SK-N-SH (cell line): ENCODE data around the gene MAGI2. TPM values are rescaled to one million over a fixed set of nuclear protein-coding genes. Genes with fewer than 3 reads are reported as not detected.

ENCODE experiments used
- CTCF ChIA-PET: fragments of 300-600, 350-600 bp; formaldehyde crosslinking; extraction: SDS; loops from one replicate; lab custom pipeline; 2021; lab: Yijun Ruan, JAX
- POLR2A ChIA-PET: fragments of 350-600 bp; sonication (Branson Sonifier 250); formaldehyde crosslinking; extraction: SDS; loops from one replicate; lab custom pipeline; 2020; ENCODE audit warnings: antibody characterized with exemption, inconsistent platforms; lab: Yijun Ruan, JAX
- DNase-seq: peaks from one replicate; pipeline ENCODE4 v3.0.0; 2012
- H2AFZ ChIP-seq: fragments of 200-600 bp; sonication (generic); 2 replicates; pipeline ENCODE4 v1.8.1; 2016; ENCODE audit warnings: antibody characterized with exemption, mild to moderate bottlenecking, low read depth
- H3F3A ChIP-seq: fragments of 200-600 bp; sonication (generic); replicated peaks from 2 replicates; pipeline ENCODE3; 2016; ENCODE audit warnings: antibody characterized with exemption, mild to moderate bottlenecking; ENCODE audit not compliant: insufficient read depth
- H3K27ac ChIP-seq, 2 experiments: fragments of 200-500 bp in 1 of 2; fragments of 200-600 bp in 1 of 2; sonication (Bioruptor generic) in 1 of 2; sonication (generic), shearing (Covaris generic) in 1 of 2; 2 replicates each; pipeline versions ENCODE4 v1.5.1 to v1.6.1; 2014 to 2016; ENCODE audit warnings: low read depth in 2 of 2, inconsistent platforms in 1 of 2, low read length in 1 of 2, mild to moderate bottlenecking in 1 of 2, mixed read lengths in 1 of 2
- H3K27me3 ChIP-seq: fragments of 200-600 bp; sonication (generic), shearing (Covaris generic); 2 replicates; pipeline ENCODE4 v1.6.1; 2016; ENCODE audit warnings: mixed run types; ENCODE audit not compliant: insufficient read depth
- H3K36me3 ChIP-seq, 2 experiments: fragments of 200-500 bp in 1 of 2; fragments of 200-600 bp in 1 of 2; sonication (Bioruptor generic) in 1 of 2; sonication (generic) in 1 of 2; replicated peaks in 1 of 2; 2 replicates each; pipeline versions ENCODE3 to v1.5.1; 2014 to 2016; ENCODE audit warnings: low read length in 1 of 2, mild to moderate bottlenecking in 1 of 2; ENCODE audit not compliant: insufficient read depth in 2 of 2, control insufficient read depth in 1 of 2
- H3K4me1 ChIP-seq, 2 experiments: fragments of 200-500 bp in 1 of 2; fragments of 200-600 bp in 1 of 2; sonication (Bioruptor generic) in 1 of 2; sonication (generic), shearing (Covaris generic) in 1 of 2; 2 replicates each; pipeline versions ENCODE4 v1.5.1 to v1.6.1; 2014 to 2016; ENCODE audit warnings: low read depth in 1 of 2, low read length in 1 of 2, mixed run types in 1 of 2; ENCODE audit not compliant: insufficient read depth in 2 of 2, control insufficient read depth in 1 of 2
- H3K4me2 ChIP-seq: fragments of 200-600 bp; sonication (generic), shearing (Covaris generic); 2 replicates; pipeline ENCODE4 v1.6.1; 2017; ENCODE audit warnings: mixed run types
- H3K4me3 ChIP-seq, 2 experiments: fragments of 200-500 bp in 1 of 2; fragments of 200-600 bp in 1 of 2; sonication (Bioruptor generic) in 1 of 2; sonication (generic), shearing (Covaris generic) in 1 of 2; 2 replicates each; pipeline versions ENCODE4 v1.5.1 to v1.8.1; 2014 to 2016; ENCODE audit warnings: low read depth in 2 of 2, inconsistent platforms in 1 of 2, low read length in 1 of 2, mild to moderate bottlenecking in 1 of 2, mixed read lengths in 1 of 2, moderate library complexity in 1 of 2
- H3K79me2 ChIP-seq: fragments of 200-600 bp; sonication (generic); 2 replicates; pipeline ENCODE4 v1.8.1; 2017; ENCODE audit warnings: mild to moderate bottlenecking; ENCODE audit not compliant: insufficient read depth
- H3K9ac ChIP-seq: fragments of 200-600 bp; sonication (generic); 2 replicates; pipeline ENCODE4 v1.6.1; 2017; ENCODE audit warnings: mixed run types
- H3K9me2 ChIP-seq: fragments of 200-600 bp; sonication (generic); 2 replicates; pipeline ENCODE4 v1.6.1; 2017; ENCODE audit warnings: mixed run types
- H3K9me3 ChIP-seq: fragments of 200-600 bp; sonication (generic); 2 replicates; pipeline ENCODE4 v1.6.1; 2017; ENCODE audit warnings: mixed run types, mild to moderate bottlenecking, moderate library complexity
- H4K20me1 ChIP-seq: fragments of 200-600 bp; sonication (generic); 2 replicates; pipeline ENCODE4 v1.6.1; 2017; ENCODE audit warnings: mild to moderate bottlenecking, mixed run types; ENCODE audit not compliant: insufficient read depth
- CHD2 ChIP-seq: fragments of 150-350 bp; IDR thresholded peaks from 2 replicates; pipeline ENCODE4 v1.6.1; 2018; ENCODE audit warnings: low read length; ENCODE audit not compliant: partially characterized antibody
- ELF1 ChIP-seq: IDR thresholded peaks from 2 replicates; pipeline ENCODE4 v1.4.0; 2012
- EZH2phosphoT487 ChIP-seq: fragments of 200-600 bp; sonication (generic); IDR thresholded peaks from 2 replicates; pipeline ENCODE4 v1.6.1; 2017; ENCODE audit warnings: low read depth, mixed run types, mild to moderate bottlenecking, antibody characterized with exemption, moderate library complexity, borderline replicate concordance
- FOSL2 ChIP-seq: IDR thresholded peaks from 2 replicates; pipeline ENCODE4 v1.4.0; 2012; ENCODE audit warnings: low read depth, mild to moderate bottlenecking, moderate library complexity, borderline replicate concordance
- FOXJ3 ChIP-seq: sonication (generic); formaldehyde crosslinking; IDR thresholded peaks from 2 replicates; pipeline ENCODE4 v1.5.1; 2020; ENCODE audit warnings: mild to moderate bottlenecking, missing genetic modification reagents
- FOXM1 ChIP-seq: IDR thresholded peaks from 2 replicates; pipeline ENCODE4 v1.4.0; 2012; ENCODE audit warnings: low read depth, mild to moderate bottlenecking
- GATA2 ChIP-seq: sonication (generic); formaldehyde crosslinking; IDR thresholded peaks from 2 replicates; pipeline ENCODE4 v1.5.0; 2020; ENCODE audit warnings: mild to moderate bottlenecking, missing genetic modification reagents
- JUND ChIP-seq: IDR thresholded peaks from 2 replicates; pipeline ENCODE4 v1.4.0; 2012
- MEF2A ChIP-seq: IDR thresholded peaks from 2 replicates; pipeline ENCODE4 v1.4.0; 2012; ENCODE audit warnings: low read depth, borderline replicate concordance
- RCOR1 ChIP-seq: fragments of 150-350 bp; IDR thresholded peaks from 2 replicates; pipeline ENCODE4 v1.6.1; 2017; ENCODE audit warnings: antibody characterized with exemption, low read length
- REST ChIP-seq: IDR thresholded peaks from 2 replicates; pipeline ENCODE4 v1.6.1; 2012; ENCODE audit warnings: mild to moderate bottlenecking, low read depth, low read length, moderate library complexity
- RFX5 ChIP-seq: IDR thresholded peaks from 2 replicates; pipeline ENCODE4 v1.6.1; 2012; ENCODE audit warnings: mild to moderate bottlenecking, improper control_type of control experiment, low read length
- TCF12 ChIP-seq: IDR thresholded peaks from 2 replicates; pipeline ENCODE4 v1.4.0; 2012
- TEAD4 ChIP-seq: IDR thresholded peaks from 2 replicates; pipeline ENCODE4 v1.4.0; 2012; ENCODE audit warnings: mild to moderate bottlenecking, borderline replicate concordance; ENCODE audit not compliant: insufficient read depth
- USF1 ChIP-seq: IDR thresholded peaks from 2 replicates; pipeline ENCODE4 v1.4.0; 2012; ENCODE audit warnings: low read depth, borderline replicate concordance
- WGBS: methylation state at CpG from one replicate; pipeline ENCODE4 v1.1.6; 2017; ENCODE audit warnings: low lambda C conversion rate; 5-methylcytosine and 5-hydroxymethylcytosine counted together
- polyA plus RNA-seq, 3 experiments: library from polyadenylated mRNA; depleted of rRNA; stranded (reverse); fragments of >200 nt; gene quantifications; 2 replicates each; pipeline ENCODE4 v1.2.3, GENCODE V29; 2012
- TF ChIP-seq, protein P1 (sequence below): fragments of 200-600 bp; sonication (generic); IDR thresholded peaks from 2 replicates; pipeline ENCODE4 v1.6.1; 2017; ENCODE audit warnings: antibody characterized with exemption, mild to moderate bottlenecking, moderate library complexity
- TF ChIP-seq, protein P2 (sequence below): IDR thresholded peaks from 2 replicates; pipeline ENCODE4 v1.4.0; 2012; ENCODE audit warnings: low read depth, borderline replicate concordance
- TF ChIP-seq, protein P3 (sequence below): fragments of 150-350 bp; IDR thresholded peaks from 2 replicates; pipeline ENCODE4 v1.6.1; 2017; ENCODE audit warnings: antibody characterized with exemption, low read length, low read depth, borderline replicate concordance
- TF ChIP-seq, protein P4 (sequence below): IDR thresholded peaks from 2 replicates; pipeline ENCODE4; 2012

MAGI2 gene
- polyA plus RNA-seq, 1 of the 3 experiments (the other 2 are of a cell fraction), result 1.1 TPM

- TF ChIP-seq, protein P1, sequence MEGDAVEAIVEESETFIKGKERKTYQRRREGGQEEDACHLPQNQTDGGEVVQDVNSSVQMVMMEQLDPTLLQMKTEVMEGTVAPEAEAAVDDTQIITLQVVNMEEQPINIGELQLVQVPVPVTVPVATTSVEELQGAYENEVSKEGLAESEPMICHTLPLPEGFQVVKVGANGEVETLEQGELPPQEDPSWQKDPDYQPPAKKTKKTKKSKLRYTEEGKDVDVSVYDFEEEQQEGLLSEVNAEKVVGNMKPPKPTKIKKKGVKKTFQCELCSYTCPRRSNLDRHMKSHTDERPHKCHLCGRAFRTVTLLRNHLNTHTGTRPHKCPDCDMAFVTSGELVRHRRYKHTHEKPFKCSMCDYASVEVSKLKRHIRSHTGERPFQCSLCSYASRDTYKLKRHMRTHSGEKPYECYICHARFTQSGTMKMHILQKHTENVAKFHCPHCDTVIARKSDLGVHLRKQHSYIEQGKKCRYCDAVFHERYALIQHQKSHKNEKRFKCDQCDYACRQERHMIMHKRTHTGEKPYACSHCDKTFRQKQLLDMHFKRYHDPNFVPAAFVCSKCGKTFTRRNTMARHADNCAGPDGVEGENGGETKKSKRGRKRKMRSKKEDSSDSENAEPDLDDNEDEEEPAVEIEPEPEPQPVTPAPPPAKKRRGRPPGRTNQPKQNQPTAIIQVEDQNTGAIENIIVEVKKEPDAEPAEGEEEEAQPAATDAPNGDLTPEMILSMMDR, result no peak
- no peak for TF ChIP-seq TEAD4
Observed at GRCh38 chr7:78912781-78913180, 540.7 kb downstream of the MAGI2 start (continued).

- Histone ChIP-seq H4K20me1 (no peaks in the 10 kb centered on the region), H3K9me2 (no peaks in the 10 kb centered on the region), H3K4me2 (no peak overlapping the region), H3K9ac (no peak overlapping the region), H2AFZ (no peak overlapping the region), H3K4me3 (no peak overlapping the region), H3K27ac (no peak overlapping the region), H3K79me2 (no peaks in the 10 kb centered on the region), H3K4me1 (no peaks in the 10 kb centered on the region), H3K27me3 (no peaks in the 10 kb centered on the region), H3F3A (no peaks in the 10 kb centered on the region), H3K36me3 (no peaks in the 10 kb centered on the region), H3K9me3 (no peaks in the 10 kb centered on the region)
- no peak for DNase-seq
- 56% methylated on average over 1 of the region's 1 CpG for WGBS
- ChIA-PET POLR2A (no interaction called here), CTCF (interaction anchor here (0.9 kb wide), 1 partner anchor 11 kb away, joined by 3 read pairs; no protein-coding TSS in a partner anchor)
- TF ChIP-seq FOXJ3 (CRISPR knock-in tag) (no peak), EZH2phosphoT487 (no peak), RFX5 (no peak), FOXM1 (no peak), FOSL2 (no peak), MEF2A (no peak), REST (no peak), GATA2 (CRISPR knock-in tag) (no peak), ELF1 (no peak), JUND (no peak), RCOR1 (no peak), TCF12 (no peak), USF1 (no peak), CHD2 (no peak), TEAD4 (no peak)
- TF ChIP-seq, protein P2, sequence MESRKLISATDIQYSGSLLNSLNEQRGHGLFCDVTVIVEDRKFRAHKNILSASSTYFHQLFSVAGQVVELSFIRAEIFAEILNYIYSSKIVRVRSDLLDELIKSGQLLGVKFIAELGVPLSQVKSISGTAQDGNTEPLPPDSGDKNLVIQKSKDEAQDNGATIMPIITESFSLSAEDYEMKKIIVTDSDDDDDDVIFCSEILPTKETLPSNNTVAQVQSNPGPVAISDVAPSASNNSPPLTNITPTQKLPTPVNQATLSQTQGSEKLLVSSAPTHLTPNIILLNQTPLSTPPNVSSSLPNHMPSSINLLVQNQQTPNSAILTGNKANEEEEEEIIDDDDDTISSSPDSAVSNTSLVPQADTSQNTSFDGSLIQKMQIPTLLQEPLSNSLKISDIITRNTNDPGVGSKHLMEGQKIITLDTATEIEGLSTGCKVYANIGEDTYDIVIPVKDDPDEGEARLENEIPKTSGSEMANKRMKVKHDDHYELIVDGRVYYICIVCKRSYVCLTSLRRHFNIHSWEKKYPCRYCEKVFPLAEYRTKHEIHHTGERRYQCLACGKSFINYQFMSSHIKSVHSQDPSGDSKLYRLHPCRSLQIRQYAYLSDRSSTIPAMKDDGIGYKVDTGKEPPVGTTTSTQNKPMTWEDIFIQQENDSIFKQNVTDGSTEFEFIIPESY, result no peak
- TF ChIP-seq, protein P3, sequence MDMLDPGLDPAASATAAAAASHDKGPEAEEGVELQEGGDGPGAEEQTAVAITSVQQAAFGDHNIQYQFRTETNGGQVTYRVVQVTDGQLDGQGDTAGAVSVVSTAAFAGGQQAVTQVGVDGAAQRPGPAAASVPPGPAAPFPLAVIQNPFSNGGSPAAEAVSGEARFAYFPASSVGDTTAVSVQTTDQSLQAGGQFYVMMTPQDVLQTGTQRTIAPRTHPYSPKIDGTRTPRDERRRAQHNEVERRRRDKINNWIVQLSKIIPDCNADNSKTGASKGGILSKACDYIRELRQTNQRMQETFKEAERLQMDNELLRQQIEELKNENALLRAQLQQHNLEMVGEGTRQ, result no peak
- TF ChIP-seq, protein P4, sequence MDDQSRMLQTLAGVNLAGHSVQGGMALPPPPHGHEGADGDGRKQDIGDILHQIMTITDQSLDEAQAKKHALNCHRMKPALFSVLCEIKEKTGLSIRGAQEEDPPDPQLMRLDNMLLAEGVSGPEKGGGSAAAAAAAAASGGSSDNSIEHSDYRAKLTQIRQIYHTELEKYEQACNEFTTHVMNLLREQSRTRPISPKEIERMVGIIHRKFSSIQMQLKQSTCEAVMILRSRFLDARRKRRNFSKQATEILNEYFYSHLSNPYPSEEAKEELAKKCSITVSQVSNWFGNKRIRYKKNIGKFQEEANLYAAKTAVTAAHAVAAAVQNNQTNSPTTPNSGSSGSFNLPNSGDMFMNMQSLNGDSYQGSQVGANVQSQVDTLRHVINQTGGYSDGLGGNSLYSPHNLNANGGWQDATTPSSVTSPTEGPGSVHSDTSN, result no peak
Observed at GRCh38 chr7:78906735-78907134, 546.7 kb downstream of the MAGI2 start.
